ENCODE results near the gene BOC. TPM values are rescaled to one million over a fixed set of nuclear protein-coding genes. Genes with fewer than 3 reads are reported as not detected.
"Not testable (repeated sequence)": the region's sequence is repeated elsewhere in the genome, so short reads cannot be mapped to it uniquely, and the experiment has no call there.

Gene BOC
- 55.3 TPM for polyA plus RNA-seq (ENCODE audit: insufficient read length)

GRCh38 chr3:113211330-113212149 lies at the start of gene BOC:
BOC (plus strand) TSS chr3:113211557; CDS start chr3:113249803, 38,246 bp downstream.
- DNase-seq, result peak; percentile 87

DNA sequence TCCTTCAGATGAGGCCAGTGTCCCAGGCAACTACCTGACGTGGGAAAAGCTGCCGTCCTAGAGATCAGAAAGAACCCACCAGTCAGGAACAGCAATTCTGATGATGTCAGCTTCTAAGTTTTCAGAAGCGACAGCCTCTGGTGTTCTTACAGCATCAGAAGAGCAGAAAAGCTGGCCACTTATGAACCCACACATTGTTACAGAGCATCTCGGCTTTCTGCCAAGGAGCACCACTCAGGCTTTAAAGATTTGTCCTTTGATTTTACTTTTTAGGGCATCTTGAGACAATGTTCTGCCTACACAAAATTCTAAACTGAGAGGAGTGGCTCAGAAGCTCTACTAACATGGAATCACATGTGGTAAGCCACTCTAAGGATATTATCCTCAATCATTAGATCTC lies 49.7 kb upstream of the BOC start:
- no peak for DNase-seq

DNA sequence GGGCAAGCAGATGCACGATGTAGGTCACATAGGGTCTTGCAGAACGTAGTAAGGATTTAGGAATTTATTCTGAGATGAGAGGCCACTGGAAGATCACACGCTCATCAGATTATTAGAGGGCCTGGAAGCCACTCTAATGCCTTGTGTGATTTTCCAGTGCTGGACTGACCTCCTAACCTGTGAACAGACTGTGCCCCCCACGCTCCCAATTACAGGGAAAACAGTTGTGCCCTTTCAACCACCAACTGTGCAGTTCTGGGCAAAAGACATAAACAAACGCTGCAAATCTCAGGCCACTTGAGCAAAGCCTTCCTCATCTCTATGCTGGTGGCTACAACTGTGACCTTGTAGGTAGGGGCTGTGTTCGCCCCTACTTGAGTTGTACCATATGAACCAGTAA lies 48.2 kb upstream of the BOC start:
- DNase-seq, result no peak

DNA sequence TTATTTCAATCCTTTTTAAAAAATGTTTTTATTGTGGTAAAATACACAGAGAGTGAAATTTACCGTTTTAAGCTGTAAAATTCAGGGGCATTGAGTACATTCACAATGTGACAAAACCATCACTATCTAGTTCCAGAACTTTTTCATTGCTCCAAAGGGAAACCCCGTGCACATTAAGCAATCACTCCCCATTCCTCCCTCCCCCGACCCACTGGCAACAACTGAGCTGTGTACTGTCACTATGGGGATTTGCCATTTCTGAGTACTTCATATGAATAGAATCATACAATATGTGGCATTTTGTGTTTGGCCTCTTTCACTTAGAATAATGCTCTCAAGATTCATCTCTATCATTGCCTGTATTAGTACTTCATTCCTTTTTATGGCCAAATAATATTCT lies 45.5 kb upstream of the BOC start:
- no peak for DNase-seq

DNA sequence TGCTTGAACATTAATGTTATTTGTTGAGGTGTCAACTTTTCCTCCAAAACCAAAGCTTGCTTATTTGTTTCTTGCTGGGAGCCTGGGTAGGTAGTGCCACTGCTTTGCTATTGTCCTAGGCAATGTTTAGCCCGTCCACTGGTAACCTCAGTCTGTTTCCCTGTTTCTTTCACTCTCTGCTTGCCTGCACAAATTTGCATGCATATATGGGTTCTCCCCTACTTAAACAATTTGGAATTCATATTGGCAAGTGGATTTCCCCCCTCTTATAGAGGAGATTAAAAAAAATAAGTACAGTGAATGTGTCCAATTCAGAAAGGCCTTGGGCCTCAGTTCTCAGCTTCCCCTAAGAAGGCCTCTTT lies 45.0 kb upstream of the BOC start:
- no peak for DNase-seq

DNA sequence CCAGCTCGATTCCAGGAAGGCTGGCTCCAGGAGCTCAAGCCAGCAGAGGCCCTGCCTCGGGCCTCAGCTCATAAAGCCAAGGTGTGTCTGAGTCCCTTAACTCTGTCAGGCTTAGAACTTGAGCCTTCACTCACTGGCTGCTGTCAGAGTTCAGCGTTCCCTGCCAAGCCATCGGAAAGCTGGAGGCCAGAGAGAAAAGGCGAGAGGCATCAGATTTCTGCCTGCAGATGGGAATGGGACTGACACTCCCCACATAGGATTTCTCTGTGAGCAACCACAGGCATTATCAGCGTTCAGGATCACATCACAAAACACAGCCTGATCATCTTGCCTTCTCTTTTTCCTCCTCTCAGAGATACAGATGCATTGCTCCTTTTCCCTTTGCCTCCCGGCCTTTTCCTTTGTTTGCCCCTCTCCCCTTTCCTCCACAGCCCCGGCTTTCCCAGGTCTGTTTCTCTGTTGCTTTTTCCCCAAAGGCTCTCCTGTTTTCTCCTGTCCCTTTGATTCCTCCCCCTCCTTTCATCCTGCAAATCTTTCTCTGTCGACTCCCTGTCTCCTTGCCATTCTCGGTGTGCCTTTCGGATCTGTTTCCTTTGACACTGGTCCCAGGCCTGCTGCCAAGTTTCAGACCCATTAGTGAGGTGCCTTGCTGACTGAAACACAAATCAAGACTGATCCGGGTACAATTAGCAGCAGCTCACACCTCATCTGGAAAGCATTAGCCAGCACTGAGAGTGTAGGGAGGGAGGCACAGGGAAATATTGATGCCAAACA lies 44.5 kb upstream of the BOC start:
- DNase-seq, result peak; percentile 89

- no peak for DNase-seq
Observed at GRCh38 chr3:113167825-113168801, 43.2 kb upstream of the BOC start.

DNA sequence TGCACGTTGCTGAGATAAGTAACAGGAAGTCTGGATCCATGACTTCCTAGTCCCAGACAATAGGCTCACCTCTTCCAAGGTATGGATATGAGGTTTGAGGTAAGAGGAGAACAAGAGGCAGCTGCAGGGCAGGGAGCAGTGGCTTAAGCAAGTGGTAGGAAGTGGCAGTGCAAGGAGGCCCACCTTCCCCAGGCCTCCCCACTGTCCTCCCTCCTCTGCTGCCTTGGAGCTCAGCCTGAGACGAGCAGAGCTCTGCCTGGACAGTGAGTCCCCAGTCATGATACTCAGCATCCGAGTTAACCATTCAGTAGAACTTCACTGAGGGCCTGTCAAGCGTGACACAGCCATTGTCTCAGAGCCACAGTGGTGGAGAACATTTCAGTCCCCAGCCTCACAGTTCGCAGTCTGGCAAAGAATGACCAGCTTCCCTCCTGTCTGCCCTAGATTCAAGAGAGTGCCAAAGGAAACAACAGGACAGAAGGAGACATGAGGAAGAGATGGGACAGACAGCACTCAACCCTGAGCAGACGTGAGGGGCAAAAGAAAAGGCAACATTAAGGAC lies 41.4 kb upstream of the BOC start:
- DNase-seq, result no peak

DNA sequence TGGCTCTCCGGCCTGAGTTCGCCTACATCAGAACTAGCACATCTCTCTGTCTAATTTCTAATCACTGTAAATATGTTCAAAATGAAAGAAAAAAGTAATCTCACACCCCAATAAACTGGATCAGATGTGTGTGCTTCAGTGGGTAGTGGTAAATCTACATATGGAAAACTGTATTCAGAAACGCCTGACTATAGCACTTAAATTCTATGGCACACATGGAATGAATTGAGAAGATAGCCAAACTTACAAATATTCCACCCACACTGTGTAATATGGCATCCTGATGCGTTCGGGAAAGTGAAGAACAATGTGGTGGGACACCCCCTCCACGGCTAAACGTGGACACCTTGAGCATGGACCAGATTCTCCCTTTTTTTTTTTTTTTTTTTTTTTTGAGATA lies 40.6 kb upstream of the BOC start:
- DNase-seq, result no peak

DNA sequence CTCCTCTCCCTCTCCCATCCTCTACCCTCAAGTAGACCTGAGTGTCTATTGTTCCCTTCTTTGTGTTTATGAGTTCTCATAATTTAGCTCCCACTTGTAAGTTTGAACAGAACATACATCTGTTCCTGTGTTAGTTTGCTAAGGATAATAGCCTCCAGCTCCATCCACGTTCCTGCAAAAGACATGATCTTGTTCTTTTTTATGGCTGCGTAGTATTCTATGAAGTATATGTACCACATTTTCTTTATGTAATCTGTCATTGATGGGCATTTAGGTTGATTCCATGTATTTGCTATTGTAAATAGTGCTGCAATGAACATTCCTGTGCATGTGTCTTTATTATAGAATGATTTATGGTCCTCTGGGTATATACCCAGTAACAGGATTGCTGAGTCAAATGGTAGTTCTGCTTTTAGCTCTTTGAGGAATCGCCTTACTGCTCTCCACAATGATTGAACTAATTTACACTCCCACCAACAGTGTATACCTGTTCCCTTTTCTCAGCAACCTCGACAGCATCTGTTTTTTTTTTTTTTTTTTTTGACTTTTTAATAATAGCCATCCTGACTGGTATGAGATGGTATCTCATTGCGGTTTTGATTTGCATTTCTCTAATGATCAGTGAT lies 39.6 kb upstream of the BOC start:
- DNase-seq, result not testable (repeated sequence)

DNA sequence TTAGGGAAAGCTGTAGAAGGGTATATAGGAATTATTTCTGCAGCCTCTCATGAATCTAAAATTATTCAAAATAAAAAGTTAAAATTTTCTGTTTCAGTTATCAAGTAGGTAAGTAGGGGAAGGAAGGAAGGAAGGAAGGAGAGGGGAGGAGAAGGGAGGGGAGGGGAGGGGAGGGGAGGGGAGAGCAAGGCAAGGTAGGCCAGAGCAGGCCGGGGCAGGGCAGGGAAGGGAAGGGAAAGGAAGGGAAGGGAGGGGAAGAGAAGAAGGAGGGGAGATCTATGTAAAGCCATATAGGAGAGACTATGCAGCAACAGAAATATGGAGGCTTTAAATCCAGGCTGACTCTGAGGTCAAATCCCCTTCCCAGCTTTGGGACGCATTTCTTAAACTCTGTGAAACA lies 38.3 kb upstream of the BOC start:
- no peak for DNase-seq

GRCh38 chr3:113174304-113174703 lies 37.1 kb upstream of the BOC start:
- DNase-seq, result no peak

GRCh38 chr3:113174801-113175485 lies 36.4 kb upstream of the BOC start:
- DNase-seq, result no peak

DNA sequence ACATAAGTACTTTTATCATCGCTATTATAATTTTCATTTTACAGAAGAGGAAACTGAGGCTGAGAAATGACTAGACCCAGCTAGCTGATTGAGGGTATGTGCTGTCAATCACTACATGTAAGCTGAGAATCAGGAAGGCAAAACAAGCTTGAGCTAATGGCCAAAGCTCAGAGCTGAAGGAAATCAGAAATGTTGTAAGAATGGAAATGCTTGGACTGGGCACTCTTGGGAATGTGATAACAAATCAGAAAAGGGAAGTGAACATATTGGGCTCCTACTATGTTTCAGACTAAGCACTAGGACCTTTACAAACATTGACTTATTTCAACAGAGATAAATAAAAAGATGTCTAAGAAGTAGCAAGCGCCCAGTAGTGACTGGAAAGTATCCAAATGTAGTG lies 33.8 kb upstream of the BOC start:
- no peak for DNase-seq

- DNase-seq, result no peak
Observed at GRCh38 chr3:113179235-113179824, 32.0 kb upstream of the BOC start.

DNA sequence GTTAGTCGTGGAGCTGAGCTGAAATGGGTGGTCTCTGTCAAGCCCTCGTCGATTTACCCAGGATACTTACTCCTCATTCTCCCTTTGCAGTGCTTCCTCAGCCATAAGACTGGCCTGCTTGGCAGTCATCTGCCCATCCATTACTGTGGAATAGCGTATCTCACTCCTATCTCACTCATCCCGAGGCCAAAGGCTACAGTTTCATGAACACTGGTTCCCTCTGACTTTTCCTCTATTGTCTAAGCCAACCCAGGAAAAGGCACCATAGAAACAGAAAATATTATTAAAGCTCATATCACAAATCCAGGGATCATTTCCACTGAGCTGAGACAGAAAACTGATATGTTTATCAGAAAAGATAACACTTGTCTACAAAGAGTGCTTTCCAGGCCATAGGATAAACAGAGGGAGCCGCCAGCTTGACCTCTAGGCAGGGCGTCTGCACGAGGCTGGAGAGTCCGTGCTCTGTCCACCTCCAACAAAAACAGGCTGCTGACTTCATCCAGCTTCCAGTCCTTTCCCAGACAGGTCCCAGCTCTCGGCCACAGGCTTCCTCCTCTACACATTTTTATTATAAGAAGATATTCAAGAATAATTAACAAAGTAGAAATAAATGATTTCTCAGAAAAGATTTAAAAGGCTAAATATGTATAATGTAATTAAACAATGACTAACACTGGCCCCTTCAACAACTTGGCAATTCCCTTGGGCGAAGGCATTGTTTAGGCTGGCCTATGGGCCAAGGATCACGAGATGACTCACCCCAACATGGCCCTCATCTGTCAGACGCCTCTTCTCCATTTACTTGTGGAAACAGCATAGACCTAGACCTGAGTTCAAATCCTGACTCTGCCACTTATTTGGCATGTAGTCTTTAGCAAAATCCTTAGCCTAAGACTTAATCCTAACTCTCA lies 27.4 kb upstream of the BOC start:
- no peak for DNase-seq

- no peak for DNase-seq
Observed at GRCh38 chr3:113185194-113185835, 26.0 kb upstream of the BOC start.

- no peak for DNase-seq
Observed at GRCh38 chr3:113186566-113186965, 24.8 kb upstream of the BOC start.

DNA sequence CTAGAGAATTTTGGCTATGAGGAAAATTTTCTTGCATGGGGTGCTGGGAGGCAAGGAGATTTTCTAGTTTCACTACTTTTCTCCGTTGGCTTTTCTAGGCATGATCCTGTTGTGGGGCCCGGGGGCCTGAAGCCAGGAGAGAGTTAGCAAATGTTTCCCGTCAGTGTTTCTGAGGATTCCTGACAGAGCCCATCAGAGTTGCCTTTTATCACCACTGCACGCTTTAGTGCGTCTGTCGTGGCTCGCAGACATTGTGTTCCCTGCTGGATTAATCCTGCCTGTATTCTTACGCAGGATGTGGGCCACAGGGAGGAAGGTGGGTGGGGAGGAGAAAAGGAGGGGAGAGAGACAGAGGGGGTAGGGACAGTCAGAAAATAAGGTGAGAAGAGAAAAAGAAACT lies 18.1 kb upstream of the BOC start:
- no peak for DNase-seq

All from hindlimb muscle (tissue), 1 donor.